ENCODE measurements around the gene LOXHD1. TPM values are rescaled to one million over a fixed set of nuclear protein-coding genes. Genes with fewer than 3 reads are reported as not detected.
A peak's percentile ranks its signal among the peaks of the same experiment; 100 is the strongest.

The LOXHD1 gene
- total and polyA plus RNA-seq, 2 of the 13 experiments (the other 11 are each of a cell fraction or from before 2014, with no cell fraction given), result not detected

DNA sequence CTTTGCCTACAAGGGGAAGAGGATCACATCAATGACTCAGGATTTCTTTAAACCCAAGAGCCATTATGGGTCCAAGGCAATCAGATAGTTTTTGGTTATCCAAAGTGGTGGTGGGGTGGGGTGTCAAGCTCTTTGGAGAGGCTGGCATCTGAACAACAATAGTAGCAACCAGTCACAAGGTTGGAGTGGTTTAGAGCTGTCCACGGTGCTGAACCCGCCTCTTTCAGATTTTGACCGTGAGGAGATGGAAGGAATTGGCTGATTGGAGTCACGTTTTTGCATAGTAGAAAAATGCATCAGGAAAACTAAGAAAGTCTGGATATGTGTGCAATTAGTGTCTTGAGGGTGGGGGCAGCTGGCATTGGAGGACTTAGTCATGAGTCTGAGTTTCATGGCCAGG lies 159.9 kb downstream of the LOXHD1 start (continued):
- TF ChIP-seq ZFP36 (IDR thresholded peaks at IDR 0.05; ENCODE audit: borderline replicate concordance, low read depth, low read length, partially characterized antibody) (no peak), NFIC (IDR thresholded peaks at IDR 0.05; ENCODE audit: low read length) (no peak), ZNF724P (CRISPR knock-in tag; IDR thresholded peaks at IDR 0.05; ENCODE audit: borderline replicate concordance) (no peak), ZNF891 (CRISPR knock-in tag; IDR thresholded peaks at IDR 0.05) (no peak), ZNF75D (CRISPR knock-in tag; IDR thresholded peaks at IDR 0.05; ENCODE audit: borderline replicate concordance) (no peak), ZNF432 (CRISPR knock-in tag; IDR thresholded peaks at IDR 0.05; ENCODE audit: borderline replicate concordance) (no peak), SNRNP70 (IDR thresholded peaks at IDR 0.05; ENCODE audit: low read depth, low read length) (no peak), AKAP8 (CRISPR knock-in tag; IDR thresholded peaks at IDR 0.05) (no peak), PAWR (CRISPR knock-in tag; IDR thresholded peaks at IDR 0.05; ENCODE audit: borderline replicate concordance) (no peak), MTA1 (CRISPR knock-in tag; IDR thresholded peaks at IDR 0.05; ENCODE audit: borderline replicate concordance) (no peak), HNRNPH1 (optimal IDR thresholded peaks at IDR 0.05; ENCODE audit: low read depth, low read length) (no peak), ZNF577 (CRISPR knock-in tag; IDR thresholded peaks at IDR 0.05; ENCODE audit: borderline replicate concordance, low read depth) (no peak), ZNF44 (CRISPR knock-in tag; IDR thresholded peaks at IDR 0.05) (no peak), ATAD3A (CRISPR knock-in tag; IDR thresholded peaks at IDR 0.05) (no peak), ISX (CRISPR knock-in tag; conservative IDR thresholded peaks at IDR 0.05) (0 out of 2 replicates have a peak, but pooled peaks have one; percentile 42)
- TF ChIP-seq, protein P1, sequence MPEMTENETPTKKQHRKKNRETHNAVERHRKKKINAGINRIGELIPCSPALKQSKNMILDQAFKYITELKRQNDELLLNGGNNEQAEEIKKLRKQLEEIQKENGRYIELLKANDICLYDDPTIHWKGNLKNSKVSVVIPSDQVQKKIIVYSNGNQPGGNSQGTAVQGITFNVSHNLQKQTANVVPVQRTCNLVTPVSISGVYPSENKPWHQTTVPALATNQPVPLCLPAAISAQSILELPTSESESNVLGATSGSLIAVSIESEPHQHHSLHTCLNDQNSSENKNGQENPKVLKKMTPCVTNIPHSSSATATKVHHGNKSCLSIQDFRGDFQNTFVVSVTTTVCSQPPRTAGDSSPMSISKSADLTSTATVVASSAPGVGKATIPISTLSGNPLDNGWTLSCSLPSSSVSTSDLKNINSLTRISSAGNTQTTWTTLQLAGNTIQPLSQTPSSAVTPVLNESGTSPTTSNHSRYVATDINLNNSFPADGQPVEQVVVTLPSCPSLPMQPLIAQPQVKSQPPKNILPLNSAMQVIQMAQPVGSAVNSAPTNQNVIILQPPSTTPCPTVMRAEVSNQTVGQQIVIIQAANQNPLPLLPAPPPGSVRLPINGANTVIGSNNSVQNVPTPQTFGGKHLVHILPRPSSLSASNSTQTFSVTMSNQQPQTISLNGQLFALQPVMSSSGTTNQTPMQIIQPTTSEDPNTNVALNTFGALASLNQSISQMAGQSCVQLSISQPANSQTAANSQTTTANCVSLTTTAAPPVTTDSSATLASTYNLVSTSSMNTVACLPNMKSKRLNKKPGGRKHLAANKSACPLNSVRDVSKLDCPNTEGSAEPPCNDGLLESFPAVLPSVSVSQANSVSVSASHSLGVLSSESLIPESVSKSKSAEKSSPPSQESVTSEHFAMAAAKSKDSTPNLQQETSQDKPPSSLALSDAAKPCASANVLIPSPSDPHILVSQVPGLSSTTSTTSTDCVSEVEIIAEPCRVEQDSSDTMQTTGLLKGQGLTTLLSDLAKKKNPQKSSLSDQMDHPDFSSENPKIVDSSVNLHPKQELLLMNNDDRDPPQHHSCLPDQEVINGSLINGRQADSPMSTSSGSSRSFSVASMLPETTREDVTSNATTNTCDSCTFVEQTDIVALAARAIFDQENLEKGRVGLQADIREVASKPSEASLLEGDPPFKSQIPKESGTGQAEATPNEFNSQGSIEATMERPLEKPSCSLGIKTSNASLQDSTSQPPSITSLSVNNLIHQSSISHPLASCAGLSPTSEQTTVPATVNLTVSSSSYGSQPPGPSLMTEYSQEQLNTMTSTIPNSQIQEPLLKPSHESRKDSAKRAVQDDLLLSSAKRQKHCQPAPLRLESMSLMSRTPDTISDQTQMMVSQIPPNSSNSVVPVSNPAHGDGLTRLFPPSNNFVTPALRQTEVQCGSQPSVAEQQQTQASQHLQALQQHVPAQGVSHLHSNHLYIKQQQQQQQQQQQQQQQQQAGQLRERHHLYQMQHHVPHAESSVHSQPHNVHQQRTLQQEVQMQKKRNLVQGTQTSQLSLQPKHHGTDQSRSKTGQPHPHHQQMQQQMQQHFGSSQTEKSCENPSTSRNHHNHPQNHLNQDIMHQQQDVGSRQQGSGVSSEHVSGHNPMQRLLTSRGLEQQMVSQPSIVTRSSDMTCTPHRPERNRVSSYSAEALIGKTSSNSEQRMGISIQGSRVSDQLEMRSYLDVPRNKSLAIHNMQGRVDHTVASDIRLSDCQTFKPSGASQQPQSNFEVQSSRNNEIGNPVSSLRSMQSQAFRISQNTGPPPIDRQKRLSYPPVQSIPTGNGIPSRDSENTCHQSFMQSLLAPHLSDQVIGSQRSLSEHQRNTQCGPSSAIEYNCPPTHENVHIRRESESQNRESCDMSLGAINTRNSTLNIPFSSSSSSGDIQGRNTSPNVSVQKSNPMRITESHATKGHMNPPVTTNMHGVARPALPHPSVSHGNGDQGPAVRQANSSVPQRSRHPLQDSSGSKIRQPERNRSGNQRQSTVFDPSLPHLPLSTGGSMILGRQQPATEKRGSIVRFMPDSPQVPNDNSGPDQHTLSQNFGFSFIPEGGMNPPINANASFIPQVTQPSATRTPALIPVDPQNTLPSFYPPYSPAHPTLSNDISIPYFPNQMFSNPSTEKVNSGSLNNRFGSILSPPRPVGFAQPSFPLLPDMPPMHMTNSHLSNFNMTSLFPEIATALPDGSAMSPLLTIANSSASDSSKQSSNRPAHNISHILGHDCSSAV (CRISPR knock-in tag; IDR thresholded peaks at IDR 0.05; ENCODE audit: borderline replicate concordance), result no peak
- TF ChIP-seq, protein P2, sequence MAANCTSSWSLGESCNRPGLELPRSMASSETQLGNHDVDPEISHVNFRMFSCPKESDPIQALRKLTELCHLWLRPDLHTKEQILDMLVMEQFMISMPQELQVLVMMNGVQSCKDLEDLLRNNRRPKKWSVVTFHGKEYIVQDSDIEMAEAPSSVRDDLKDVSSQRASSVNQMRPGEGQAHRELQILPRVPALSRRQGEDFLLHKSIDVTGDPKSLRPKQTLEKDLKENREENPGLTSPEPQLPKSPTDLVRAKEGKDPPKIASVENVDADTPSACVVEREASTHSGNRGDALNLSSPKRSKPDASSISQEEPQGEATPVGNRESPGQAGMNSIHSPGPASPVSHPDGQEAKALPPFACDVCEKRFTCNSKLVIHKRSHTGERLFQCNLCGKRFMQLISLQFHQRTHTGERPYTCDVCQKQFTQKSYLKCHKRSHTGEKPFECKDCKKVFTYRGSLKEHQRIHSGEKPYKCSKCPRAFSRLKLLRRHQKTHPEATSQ (CRISPR knock-in tag; IDR thresholded peaks at IDR 0.05; ENCODE audit: borderline replicate concordance), result no peak
- TF ChIP-seq, protein P3, sequence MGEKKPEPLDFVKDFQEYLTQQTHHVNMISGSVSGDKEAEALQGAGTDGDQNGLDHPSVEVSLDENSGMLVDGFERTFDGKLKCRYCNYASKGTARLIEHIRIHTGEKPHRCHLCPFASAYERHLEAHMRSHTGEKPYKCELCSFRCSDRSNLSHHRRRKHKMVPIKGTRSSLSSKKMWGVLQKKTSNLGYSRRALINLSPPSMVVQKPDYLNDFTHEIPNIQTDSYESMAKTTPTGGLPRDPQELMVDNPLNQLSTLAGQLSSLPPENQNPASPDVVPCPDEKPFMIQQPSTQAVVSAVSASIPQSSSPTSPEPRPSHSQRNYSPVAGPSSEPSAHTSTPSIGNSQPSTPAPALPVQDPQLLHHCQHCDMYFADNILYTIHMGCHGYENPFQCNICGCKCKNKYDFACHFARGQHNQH (CRISPR knock-in tag; IDR thresholded peaks at IDR 0.05), result no peak
- TF ChIP-seq, protein P4, sequence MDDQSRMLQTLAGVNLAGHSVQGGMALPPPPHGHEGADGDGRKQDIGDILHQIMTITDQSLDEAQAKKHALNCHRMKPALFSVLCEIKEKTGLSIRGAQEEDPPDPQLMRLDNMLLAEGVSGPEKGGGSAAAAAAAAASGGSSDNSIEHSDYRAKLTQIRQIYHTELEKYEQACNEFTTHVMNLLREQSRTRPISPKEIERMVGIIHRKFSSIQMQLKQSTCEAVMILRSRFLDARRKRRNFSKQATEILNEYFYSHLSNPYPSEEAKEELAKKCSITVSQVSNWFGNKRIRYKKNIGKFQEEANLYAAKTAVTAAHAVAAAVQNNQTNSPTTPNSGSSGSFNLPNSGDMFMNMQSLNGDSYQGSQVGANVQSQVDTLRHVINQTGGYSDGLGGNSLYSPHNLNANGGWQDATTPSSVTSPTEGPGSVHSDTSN (CRISPR knock-in tag; IDR thresholded peaks at IDR 0.05; ENCODE audit: borderline replicate concordance), result no peak
